ENCODE data around the gene UBN2.

UBN2 gene

GRCh38 chr7:139339025-139339424 lies 108.0 kb downstream of the UBN2 start:
- Mint-ChIP-seq H3K4me1 (peaks cover 29% of the 10 kb centered on the region), H3K36me3 (peaks cover 13% of the 10 kb centered on the region), H3K27ac (peak overlapping the region; percentile 100), H3K4me3 (peak overlapping the region; percentile 99), H3K27me3 (peaks cover 9% of the 10 kb centered on the region), H3K9me3 (peaks cover 7% of the 10 kb centered on the region)
- DNase-seq, result no peak
- CTCF ChIA-PET, result interaction anchor here (1.0 to 1.8 kb wide), 3 partner anchors 55 to 244 kb away, joined by 3 to 8 read pairs (median 3); partner anchors contain the start of gene UBN2

GRCh38 chr7:139339698-139340036 lies 108.6 kb downstream of the UBN2 start:
- no peak for DNase-seq
- Mint-ChIP-seq H3K9me3 (peaks cover 7% of the 10 kb centered on the region), H3K36me3 (peaks cover 15% of the 10 kb centered on the region), H3K4me3 (peak overlapping the region; percentile 99), H3K27ac (peak overlapping the region; percentile 100), H3K4me1 (peaks cover 32% of the 10 kb centered on the region), H3K27me3 (peaks cover 9% of the 10 kb centered on the region)
- CTCF ChIA-PET, result interaction anchor here (1.8 kb wide), 1 partner anchor 245 kb away, joined by 8 read pairs; no protein-coding TSS in a partner anchor

DNA sequence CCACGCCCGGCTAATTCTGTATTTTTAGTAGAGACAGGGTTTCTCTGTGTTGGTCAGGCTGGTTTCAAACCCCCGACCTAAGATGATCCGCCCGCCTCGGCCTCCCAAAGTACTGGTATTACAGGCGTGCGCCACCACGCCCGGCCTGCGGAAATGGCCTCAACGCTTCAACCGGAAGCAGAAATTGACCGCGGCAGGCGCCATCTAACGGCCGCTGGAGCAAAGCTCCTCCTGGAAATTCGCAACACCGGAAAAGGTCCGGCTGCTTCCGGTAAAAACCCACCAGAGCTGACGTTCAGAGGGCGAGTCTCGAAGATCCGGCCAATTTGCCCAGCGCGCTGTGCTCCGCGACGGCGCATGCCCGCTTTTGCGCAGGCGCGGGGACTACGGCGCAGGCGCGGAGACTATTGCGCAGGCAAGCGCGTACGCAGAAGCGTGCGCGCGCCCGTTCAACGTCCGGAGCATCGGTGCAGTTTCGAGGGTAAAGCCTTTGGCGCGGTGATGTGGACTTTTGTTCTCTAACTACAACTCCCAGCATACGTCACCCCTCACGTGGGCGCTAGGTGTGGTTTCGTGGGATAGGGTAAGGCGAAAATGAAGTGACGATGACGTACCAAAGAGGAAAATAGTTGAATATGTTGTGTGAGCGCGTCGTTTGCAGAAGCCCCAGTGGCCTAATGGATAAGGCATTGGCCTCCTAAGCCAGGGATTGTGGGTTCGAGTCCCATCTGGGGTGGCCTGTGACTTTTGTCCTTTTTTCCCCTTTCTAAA lies 109.2 kb downstream of the UBN2 start:
- peaks cover 35% of the 10 kb centered on the region for H3K4me1 Mint-ChIP-seq
- H3K27ac Mint-ChIP-seq, result peak overlapping the region; percentile 100
- H3K9me3 Mint-ChIP-seq, result peaks cover 7% of the 10 kb centered on the region
- CTCF ChIA-PET, result interaction anchor here (0.7 to 1.8 kb wide), 3 partner anchors 108 to 245 kb away, joined by 3 to 8 read pairs (median 3); no protein-coding TSS in a partner anchor
- peaks cover 9% of the 10 kb centered on the region for H3K27me3 Mint-ChIP-seq
- H3K36me3 Mint-ChIP-seq, result peaks cover 16% of the 10 kb centered on the region
- peak; percentile 99 for DNase-seq
- H3K4me3 Mint-ChIP-seq, result peak overlapping the region; percentile 99

- H3K36me3 Mint-ChIP-seq, result peaks cover 19% of the 10 kb centered on the region
- peaks cover 9% of the 10 kb centered on the region for H3K27me3 Mint-ChIP-seq
- H3K4me1 Mint-ChIP-seq, result peaks cover 35% of the 10 kb centered on the region
- peak overlapping the region; percentile 99 for H3K4me3 Mint-ChIP-seq
- CTCF ChIA-PET, result interaction anchor here (0.7 to 0.8 kb wide), 2 partner anchors 108 to 242 kb away, joined by 3 read pairs; no protein-coding TSS in a partner anchor
- peak overlapping the region; percentile 100 for H3K27ac Mint-ChIP-seq
- DNase-seq, result peak; percentile 85
- H3K9me3 Mint-ChIP-seq, result peaks cover 7% of the 10 kb centered on the region
These were observed 109.7 kb downstream of the UBN2 start for GRCh38 chr7:139340808-139341057.

DNA sequence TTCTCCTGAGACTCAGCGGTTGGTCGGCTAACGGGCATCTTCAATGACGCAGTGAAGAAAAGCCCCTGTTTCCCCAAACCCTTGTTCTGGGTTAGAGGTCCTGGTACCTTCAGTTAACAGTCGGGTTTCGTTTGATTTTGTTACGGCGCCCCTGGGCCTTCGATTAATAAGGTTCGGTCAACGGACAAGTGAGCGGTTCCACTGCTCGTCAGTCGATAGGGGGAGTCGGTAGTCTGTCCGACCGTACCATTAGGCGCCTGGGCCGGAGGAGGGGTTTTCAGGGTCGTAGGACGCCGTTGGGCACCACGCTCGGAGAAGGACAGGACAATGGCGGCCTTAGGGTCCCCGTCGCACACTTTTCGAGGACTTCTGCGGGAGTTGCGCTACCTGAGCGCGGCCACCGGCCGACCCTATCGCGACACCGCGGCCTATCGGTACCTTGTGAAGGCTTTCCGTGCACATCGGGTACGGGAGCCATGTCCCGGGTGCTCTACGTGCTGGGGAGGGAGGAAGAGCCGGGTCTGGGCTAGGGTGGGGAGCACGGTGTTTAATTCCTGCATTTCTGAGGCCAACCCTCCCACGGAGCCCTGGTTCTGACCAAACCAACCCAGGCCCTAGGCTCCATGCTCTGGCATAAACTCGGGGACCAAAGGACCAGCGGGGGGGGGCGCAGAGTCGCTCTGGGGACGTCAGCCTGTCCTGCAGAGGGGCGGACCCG lies 110.2 kb downstream of the UBN2 start, which contains the start of gene FMC1:
Gene FMC1, plus strand, starts transcription at position 280 of the 718 bp plus-strand sequence. Its CDS starts 48 bp downstream, at position 328.
- H3K4me3 Mint-ChIP-seq, result peak within 1 kb of the TSS; percentile 99
- peaks cover 9% of the 10 kb centered on the region for H3K27me3 Mint-ChIP-seq
- H3K4me1 Mint-ChIP-seq, result peaks cover 35% of the 10 kb centered on the region
- peak; percentile 90 for DNase-seq
- peak within 1 kb of the TSS; percentile 100 for H3K27ac Mint-ChIP-seq
- CTCF ChIA-PET, result no interaction called here
- peaks cover 7% of the 10 kb centered on the region for H3K9me3 Mint-ChIP-seq
- peaks cover 20% of the 10 kb centered on the region for H3K36me3 Mint-ChIP-seq

DNA sequence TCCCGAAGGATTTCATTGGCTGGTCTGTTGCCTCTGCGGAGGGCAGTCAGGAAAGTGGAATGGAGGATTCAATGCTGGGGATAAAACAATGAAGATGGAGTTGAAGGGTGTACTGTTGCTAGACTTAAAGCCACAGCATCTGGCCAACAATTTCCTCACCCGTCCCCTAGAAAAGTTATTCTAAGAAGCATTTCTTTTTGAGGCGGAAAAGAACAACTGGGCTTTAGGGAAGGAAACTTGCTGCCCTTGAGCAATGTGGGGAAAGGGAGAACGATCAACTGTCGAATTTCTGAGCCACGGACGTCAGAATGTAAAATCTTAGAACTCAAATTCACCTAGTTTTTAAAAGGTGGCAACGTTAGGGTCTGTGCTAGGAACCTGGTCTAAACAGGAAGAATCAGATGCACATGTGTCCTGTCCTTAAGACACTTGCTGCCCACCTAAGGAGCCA lies 110.8 kb downstream of the UBN2 start:
- DNase-seq, result no peak
- peaks cover 7% of the 10 kb centered on the region for H3K9me3 Mint-ChIP-seq
- CTCF ChIA-PET, result no interaction called here
- peak overlapping the region; percentile 100 for H3K27ac Mint-ChIP-seq
- peaks cover 9% of the 10 kb centered on the region for H3K27me3 Mint-ChIP-seq
- peaks cover 23% of the 10 kb centered on the region for H3K36me3 Mint-ChIP-seq
- H3K4me3 Mint-ChIP-seq, result peak overlapping the region; percentile 99
- H3K4me1 Mint-ChIP-seq, result peaks cover 35% of the 10 kb centered on the region

- Mint-ChIP-seq H3K9me3 (peaks cover 2% of the 10 kb centered on the region), H3K4me1 (peaks cover 29% of the 10 kb centered on the region), H3K36me3 (peaks cover 28% of the 10 kb centered on the region), H3K4me3 (no peak overlapping the region), H3K27me3 (peaks cover 6% of the 10 kb centered on the region), H3K27ac (no peak overlapping the region)
- CTCF ChIA-PET, result no interaction called here
- no peak for DNase-seq
These were observed 114.0 kb downstream of the UBN2 start for GRCh38 chr7:139345042-139345441.

DNA sequence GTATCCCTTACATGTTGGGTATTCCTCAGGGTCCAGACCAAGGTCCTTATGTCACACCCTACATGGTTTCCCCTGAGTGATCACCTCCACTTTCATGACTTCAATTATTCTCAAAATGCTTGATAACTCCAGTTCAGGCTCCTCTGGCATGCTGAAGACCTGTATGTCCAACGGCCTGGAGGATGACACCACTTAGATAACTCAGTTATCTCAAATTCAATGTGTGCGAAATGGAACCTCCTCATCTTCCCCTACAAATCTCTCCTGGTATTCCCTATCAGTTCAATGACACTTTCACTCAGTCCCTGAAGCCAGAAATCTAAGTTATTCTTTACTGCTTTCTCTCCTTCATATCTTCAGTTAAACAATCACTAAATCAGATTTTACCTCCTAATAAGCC lies 120.0 kb downstream of the UBN2 start:
- Mint-ChIP-seq H3K4me1 (peaks cover 4% of the 10 kb centered on the region), H3K27ac (no peak overlapping the region), H3K9me3 (no peaks in the 10 kb centered on the region), H3K36me3 (peaks cover 35% of the 10 kb centered on the region), H3K4me3 (no peak overlapping the region), H3K27me3 (no peaks in the 10 kb centered on the region)
- DNase-seq, result no peak
- CTCF ChIA-PET, result interaction anchor here (0.9 kb wide), 1 partner anchor 449 kb away, joined by 3 read pairs; no protein-coding TSS in a partner anchor

DNA sequence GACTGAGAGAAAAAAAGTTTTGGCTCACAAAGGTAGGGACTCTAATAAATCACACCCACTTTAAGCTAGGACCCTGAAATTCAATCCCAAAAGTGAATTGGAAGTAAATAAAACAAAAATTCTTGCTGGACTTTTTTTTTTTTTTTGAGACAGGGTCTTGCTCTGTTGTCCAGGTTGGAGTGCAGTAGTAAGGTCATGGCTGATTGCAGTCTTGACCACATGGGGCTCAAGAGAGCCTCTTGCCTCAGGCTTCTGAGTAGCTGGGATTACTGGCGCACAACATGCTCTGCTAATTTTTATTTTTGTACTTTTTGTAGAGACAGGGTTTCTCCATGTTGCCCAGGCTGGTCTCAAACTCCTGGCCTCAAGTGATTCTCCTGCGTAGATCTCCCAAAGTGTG lies 123.7 kb downstream of the UBN2 start:
- peaks cover 24% of the 10 kb centered on the region for H3K36me3 Mint-ChIP-seq
- H3K27ac Mint-ChIP-seq, result no peak overlapping the region
- H3K4me1 Mint-ChIP-seq, result peaks cover 22% of the 10 kb centered on the region
- CTCF ChIA-PET, result interaction anchor here (0.6 to 1.2 kb wide), 2 partner anchors 11 to 834 kb away, joined by 3 read pairs; no protein-coding TSS in a partner anchor
- no peak for DNase-seq
- H3K4me3 Mint-ChIP-seq, result no peak overlapping the region
- no peaks in the 10 kb centered on the region for H3K27me3 Mint-ChIP-seq
- H3K9me3 Mint-ChIP-seq, result no peaks in the 10 kb centered on the region

- H3K36me3 Mint-ChIP-seq, result peaks cover 24% of the 10 kb centered on the region
These were observed 124.3 kb downstream of the UBN2 start for GRCh38 chr7:139355320-139355719.

More at GRCh38 chr7:139355320-139355719, 124.3 kb downstream of the UBN2 start:
- Mint-ChIP-seq H3K4me1 (peaks cover 22% of the 10 kb centered on the region), H3K4me3 (no peak overlapping the region), H3K27ac (no peak overlapping the region), H3K27me3 (no peaks in the 10 kb centered on the region), H3K9me3 (no peaks in the 10 kb centered on the region)
- CTCF ChIA-PET, result no interaction called here
- no peak for DNase-seq

All from activated naive CD4-positive, alpha-beta T cell treated with anti-CD3 and anti-CD28 coated beads, Interleukin-2, amount 10 ng/mL, durations not matched to agents 7 days and 5 days (primary cell).